DMS 273 treated with DMSO at 0.1 percent for 48 hours (cell line): ENCODE measurements around the gene HOXA6.

ENCODE experiments used
- DNase-seq: peaks from one replicate; lab custom pipeline; 2025; lab: John Stamatoyannopoulos, UW

Gene HOXA6

GRCh38 chr7:27147199-27148030, at the start of gene HOXA6:
HOXA6 (minus strand) TSS chr7:27147774; CDS start chr7:27147749, 25 bp downstream.
- DNase-seq: no peak

GRCh38 chr7:27196287-27196767, 48.8 kb upstream of the HOXA6 start:
- peak; percentile 66 for DNase-seq

GRCh38 chr7:27194686-27195379, 47.3 kb upstream of the HOXA6 start:
- DNase-seq: no peak

- DNase-seq: no peak
Measured at GRCh38 chr7:27194002-27194352, 46.4 kb upstream of the HOXA6 start.

- DNase-seq: no peak
Measured at GRCh38 chr7:27193335-27194001, 45.9 kb upstream of the HOXA6 start.

- DNase-seq: no peak
Measured at GRCh38 chr7:27192546-27193334, 45.2 kb upstream of the HOXA6 start.

- DNase-seq: no peak
Measured at GRCh38 chr7:27191833-27192545, 44.4 kb upstream of the HOXA6 start.

GRCh38 chr7:27191161-27191731, 43.7 kb upstream of the HOXA6 start:
- no peak for DNase-seq

- peak; percentile 60 for DNase-seq
Measured at GRCh38 chr7:27189997-27190748, 42.6 kb upstream of the HOXA6 start.

GRCh38 chr7:27189295-27189996, 41.9 kb upstream of the HOXA6 start:
- no peak for DNase-seq

GRCh38 chr7:27188386-27189294, 41.1 kb upstream of the HOXA6 start:
- no peak for DNase-seq

GRCh38 chr7:27187475-27188385, 40.2 kb upstream of the HOXA6 start:
- no peak for DNase-seq

- no peak for DNase-seq
Measured at GRCh38 chr7:27186668-27187474, 39.3 kb upstream of the HOXA6 start.

- DNase-seq: no peak
Measured at GRCh38 chr7:27185854-27186667, 38.5 kb upstream of the HOXA6 start.

- DNase-seq: no peak
Measured at GRCh38 chr7:27185013-27185853, 37.7 kb upstream of the HOXA6 start, which contains the start of gene HOXA11. HOXA11 (minus strand) TSS chr7:27185232; CDS start chr7:27185144, 88 bp downstream.
